HG02981 (cell line): Measurements from ENCODE around the gene CTNNBL1.

Source experiments
- ATAC-seq: cut with Tn5 transposase; IDR thresholded peaks from one replicate; pipeline ENCODE4 v1.9.1; 2021; ENCODE audit warnings: mild to moderate bottlenecking, moderate library complexity; ENCODE audit not compliant: unreplicated experiment

Gene CTNNBL1

GRCh38 chr20:37913567-37914366 lies 219.9 kb downstream of the CTNNBL1 start:
- ATAC-seq = no peak

GRCh38 chr20:37914367-37914671 lies 220.5 kb downstream of the CTNNBL1 start:
- ATAC-seq = no peak

GRCh38 chr20:37914672-37915433 lies 221.0 kb downstream of the CTNNBL1 start:
- ATAC-seq = no peak

- ATAC-seq = no peak
Measured at GRCh38 chr20:37915434-37915787, 221.6 kb downstream of the CTNNBL1 start.

DNA sequence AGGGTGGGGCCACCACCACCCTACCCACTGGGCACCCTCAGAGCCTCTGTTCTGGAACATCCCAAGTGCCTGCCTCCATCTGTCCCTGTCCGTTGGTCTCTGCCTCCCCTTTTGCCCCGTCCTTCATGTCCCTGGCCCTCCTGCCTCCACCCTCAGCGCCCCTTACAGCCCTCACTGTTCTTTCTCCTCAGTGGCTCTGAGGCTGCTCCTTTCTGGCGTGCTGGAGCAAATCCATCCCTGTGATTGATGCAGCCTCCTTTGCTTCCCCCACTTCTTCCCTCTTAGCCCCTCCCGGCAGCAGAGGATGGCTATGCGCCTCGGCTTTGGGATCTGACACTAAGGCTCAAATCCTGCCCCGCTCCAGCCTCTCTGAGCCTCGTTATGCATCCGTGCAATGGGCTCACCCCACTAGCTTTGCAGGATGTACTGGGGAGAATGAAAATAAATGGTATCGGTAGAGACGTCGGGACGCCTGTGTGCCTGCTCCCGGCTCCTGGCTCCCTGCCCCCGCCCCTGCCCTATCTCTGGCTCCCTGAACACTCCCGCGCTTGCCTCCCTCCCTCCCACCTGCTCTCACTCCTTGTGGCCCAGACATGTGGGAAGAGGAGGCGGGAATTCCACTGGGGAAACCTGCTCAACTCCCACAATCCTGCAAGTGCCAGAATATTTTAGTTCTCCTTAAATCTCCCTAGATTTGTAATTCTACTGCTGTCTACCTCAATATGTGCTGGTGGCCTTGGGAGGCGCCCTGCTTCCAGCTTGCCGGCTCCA lies 222.2 kb downstream of the CTNNBL1 start:
- no peak for ATAC-seq

- ATAC-seq = no peak
Measured at GRCh38 chr20:37917461-37917860, 223.6 kb downstream of the CTNNBL1 start.

GRCh38 chr20:37918035-37918434 lies 224.2 kb downstream of the CTNNBL1 start:
- ATAC-seq = no peak

GRCh38 chr20:37919389-37920040 lies 225.7 kb downstream of the CTNNBL1 start:
- ATAC-seq = no peak

DNA sequence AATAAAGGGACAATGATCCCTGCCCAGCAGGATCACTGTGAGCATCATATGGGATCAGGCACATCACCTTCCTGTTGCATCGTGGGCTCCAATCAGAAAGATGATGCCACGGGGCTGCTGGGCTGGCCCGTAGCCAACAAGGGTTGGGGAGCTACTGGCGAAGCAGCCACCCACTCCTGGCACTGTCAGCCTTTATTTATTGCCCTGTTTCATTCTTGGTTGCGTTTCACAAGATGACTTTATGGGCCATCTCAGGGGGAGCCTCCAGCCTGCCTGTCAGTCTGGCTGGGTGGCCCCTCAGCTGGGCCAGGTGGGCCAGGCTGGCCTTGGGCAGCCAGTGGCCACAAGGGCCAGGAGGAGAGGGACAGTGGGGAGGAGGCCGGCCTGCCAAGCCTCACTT lies 226.4 kb downstream of the CTNNBL1 start:
- no peak for ATAC-seq

- ATAC-seq = no peak
Measured at GRCh38 chr20:37920679-37921322, 227.0 kb downstream of the CTNNBL1 start.

DNA sequence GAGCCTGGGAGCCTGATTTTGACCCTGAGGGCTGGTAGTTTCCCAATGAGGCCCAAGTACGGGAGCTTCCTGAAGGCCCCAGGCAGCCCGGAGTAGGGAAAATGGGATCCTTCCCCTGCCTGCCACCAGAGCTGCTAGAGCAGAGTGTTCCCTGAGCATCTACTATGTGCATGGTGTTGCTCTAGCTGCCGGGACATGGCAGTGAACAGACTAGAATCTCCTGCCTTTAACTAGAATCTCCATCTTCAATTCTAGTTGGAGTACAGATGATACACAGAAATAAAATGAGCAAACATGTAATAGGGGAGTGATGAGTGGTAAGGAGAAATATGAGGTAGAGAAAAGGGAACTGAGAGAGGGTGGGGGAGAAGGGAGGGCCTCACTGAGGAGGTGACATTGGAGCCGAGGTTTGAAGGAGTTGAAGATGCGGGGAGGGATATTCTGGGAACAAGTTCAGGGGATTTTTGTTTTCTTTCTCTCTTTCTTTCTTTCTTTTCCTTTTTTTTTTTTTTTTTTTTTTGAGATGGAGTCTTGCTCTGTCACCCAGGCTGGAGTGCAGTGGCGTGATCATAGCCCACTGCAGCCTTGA lies 227.6 kb downstream of the CTNNBL1 start:
- peak; percentile 60 for ATAC-seq
